Mucosa of stomach (tissue), 1 donor: ENCODE measurements around the gene METTL5.

Source experiments
- H3K27me3 ChIP-seq: one replicate; pipeline ENCODE4 v1.7.0; 2013; ENCODE audit warnings: mild to moderate bottlenecking, low read length; ENCODE audit not compliant: control insufficient read depth, insufficient read depth
- H3K36me3 ChIP-seq: one replicate; pipeline ENCODE4 v1.7.0; 2013; ENCODE audit warnings: low read length; ENCODE audit not compliant: control insufficient read depth, insufficient read depth
- H3K4me1 ChIP-seq: one replicate; pipeline ENCODE4 v1.7.0; 2013; ENCODE audit warnings: mild to moderate bottlenecking, low read length; ENCODE audit not compliant: control insufficient read depth, insufficient read depth
- H3K4me3 ChIP-seq: one replicate; pipeline ENCODE4 v1.7.0; 2013; ENCODE audit warnings: low read length
- H3K9ac ChIP-seq: one replicate; pipeline ENCODE4 v1.7.0; 2013; ENCODE audit warnings: mild to moderate bottlenecking, low read length, moderate library complexity
- H3K9me3 ChIP-seq: one replicate; pipeline ENCODE4 v1.7.0; 2013; ENCODE audit warnings: mild to moderate bottlenecking, low read length, moderate library complexity; ENCODE audit not compliant: control insufficient read depth
- donor health status: Pancreatic carcinoma.

Gene METTL5

GRCh38 chr2:169772651-169773050 lies 52.1 kb downstream of the METTL5 start:
- H3K9ac ChIP-seq = no peak overlapping the region
- peaks cover 4% of the 10 kb centered on the region for H3K4me1 ChIP-seq
- no peak overlapping the region for H3K4me3 ChIP-seq
- H3K36me3 ChIP-seq = no peaks in the 10 kb centered on the region
- no peaks in the 10 kb centered on the region for H3K9me3 ChIP-seq
- H3K27me3 ChIP-seq = peaks cover 13% of the 10 kb centered on the region

GRCh38 chr2:169771612-169772011 lies 53.1 kb downstream of the METTL5 start:
- Histone ChIP-seq H3K9me3 (no peaks in the 10 kb centered on the region), H3K27me3 (peaks cover 16% of the 10 kb centered on the region), H3K4me1 (peaks cover 4% of the 10 kb centered on the region), H3K36me3 (no peaks in the 10 kb centered on the region), H3K9ac (no peak overlapping the region), H3K4me3 (no peak overlapping the region)

DNA sequence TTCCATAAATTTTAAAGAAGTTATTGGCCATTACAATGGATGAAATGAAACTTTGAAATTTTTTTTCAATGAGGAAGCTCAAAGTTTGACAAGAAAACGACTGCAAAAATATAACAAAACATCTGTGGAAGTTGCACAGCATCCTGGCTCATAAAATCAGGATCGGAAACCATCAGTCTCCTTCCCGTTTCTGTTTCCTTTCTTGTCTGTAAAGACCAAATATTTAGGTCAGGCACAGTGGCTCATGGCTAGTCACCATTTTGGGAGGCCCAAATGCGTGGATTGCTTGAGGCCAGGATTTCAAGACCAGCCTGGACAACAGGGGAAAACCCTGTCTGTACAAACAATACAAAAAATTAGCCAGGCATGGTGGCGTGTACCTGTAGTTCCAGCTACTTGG lies 53.7 kb downstream of the METTL5 start:
- Histone ChIP-seq H3K4me1 (peaks cover 4% of the 10 kb centered on the region), H3K4me3 (no peak overlapping the region), H3K36me3 (no peaks in the 10 kb centered on the region), H3K9ac (no peak overlapping the region), H3K27me3 (peaks cover 16% of the 10 kb centered on the region), H3K9me3 (no peaks in the 10 kb centered on the region)

GRCh38 chr2:169768262-169768995 lies 56.3 kb downstream of the METTL5 start:
- Histone ChIP-seq H3K4me1 (no peaks in the 10 kb centered on the region), H3K36me3 (no peaks in the 10 kb centered on the region), H3K9me3 (no peaks in the 10 kb centered on the region), H3K9ac (peak overlapping the region; percentile 41), H3K4me3 (no peak overlapping the region), H3K27me3 (peaks cover 16% of the 10 kb centered on the region)

DNA sequence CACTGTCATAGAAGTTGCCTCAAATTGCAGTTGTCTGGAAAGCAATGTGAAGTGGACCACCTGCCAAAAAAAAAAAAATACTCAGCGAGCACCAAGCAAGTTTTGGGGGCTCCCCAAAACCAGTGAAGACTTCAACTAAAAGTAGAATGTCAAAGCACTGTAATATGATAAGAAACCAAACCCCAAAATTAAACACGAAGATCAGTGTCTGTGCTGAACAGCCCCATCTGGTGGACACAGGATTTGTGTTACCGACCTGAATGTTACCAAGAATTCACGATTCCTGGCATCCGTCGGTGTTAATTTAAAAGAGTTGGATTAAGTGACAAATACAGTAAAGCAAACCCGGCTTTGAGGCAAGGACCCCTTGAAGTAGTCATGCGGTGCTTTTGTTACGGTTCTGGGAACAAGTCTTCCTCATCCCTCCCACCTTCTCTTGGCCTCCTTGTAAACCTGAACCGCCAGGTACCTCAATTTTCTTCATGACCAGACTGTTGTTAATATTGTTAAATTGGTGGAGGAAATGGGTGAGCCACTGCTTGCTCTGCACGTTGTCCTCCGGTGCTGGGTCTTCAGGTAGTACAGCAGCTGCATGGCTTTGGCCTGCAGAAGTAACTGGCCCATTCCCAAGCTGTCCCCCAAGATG lies 57.3 kb downstream of the METTL5 start:
- Histone ChIP-seq H3K4me3 (no peak overlapping the region), H3K9ac (no peak overlapping the region), H3K4me1 (peaks cover 1% of the 10 kb centered on the region), H3K36me3 (no peaks in the 10 kb centered on the region), H3K9me3 (no peaks in the 10 kb centered on the region), H3K27me3 (peaks cover 16% of the 10 kb centered on the region)

DNA sequence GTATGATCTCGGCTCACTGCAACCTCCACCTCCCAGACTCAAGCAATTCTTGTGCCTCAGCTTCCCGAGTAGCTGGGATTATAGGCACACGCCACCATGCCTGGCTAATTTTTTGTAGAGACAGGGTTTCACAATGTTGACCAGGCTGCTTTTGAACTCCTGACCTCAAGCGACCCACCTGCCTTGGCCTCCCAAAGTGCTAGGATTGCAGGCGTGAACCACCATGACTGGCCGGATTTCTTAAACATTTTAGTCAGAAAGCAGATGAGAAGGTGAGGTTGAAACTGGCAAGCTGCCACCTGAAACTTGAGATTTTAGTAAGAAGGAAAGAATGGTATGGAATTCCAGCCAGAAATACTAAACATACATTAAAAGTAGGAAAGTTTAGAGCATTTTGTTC lies 59.2 kb downstream of the METTL5 start:
- Histone ChIP-seq H3K4me1 (peaks cover 9% of the 10 kb centered on the region), H3K9me3 (no peaks in the 10 kb centered on the region)

DNA sequence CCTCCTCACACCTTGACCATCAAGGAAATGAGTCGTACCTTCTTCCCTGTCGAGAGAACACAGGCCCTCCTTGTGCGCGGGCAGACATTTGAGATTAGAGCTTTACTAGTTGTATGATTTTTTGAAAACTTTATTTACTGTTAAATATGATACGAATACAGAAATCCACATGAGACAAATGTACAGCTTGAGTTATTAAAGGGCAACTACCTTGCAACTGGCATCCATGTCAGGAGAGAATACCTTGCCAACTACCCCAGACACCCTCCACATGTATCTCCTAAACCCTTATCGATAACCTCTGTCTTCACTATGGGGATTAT lies 62.8 kb downstream of the METTL5 start:
- no peak overlapping the region for H3K4me3 ChIP-seq
- no peak overlapping the region for H3K9ac ChIP-seq
- no peaks in the 10 kb centered on the region for H3K36me3 ChIP-seq
- peaks cover 9% of the 10 kb centered on the region for H3K4me1 ChIP-seq
- no peaks in the 10 kb centered on the region for H3K27me3 ChIP-seq
- H3K9me3 ChIP-seq = no peaks in the 10 kb centered on the region

More for the DNA sequence above, 59.2 kb downstream of the METTL5 start:
- Histone ChIP-seq H3K27me3 (peaks cover 16% of the 10 kb centered on the region), H3K4me3 (no peak overlapping the region), H3K9ac (no peak overlapping the region), H3K36me3 (no peaks in the 10 kb centered on the region)
